GM23338 (cell line): Measurements from ENCODE around the gene MTCL3.
A peak's percentile ranks its signal among the peaks of the same experiment; 100 is the strongest.

Source experiments
- ATAC-seq: fragments of 200-7000 bp; cut with Tn5 transposase; 3 replicates; pipeline ENCODE4 v1.9.1; 2020
- DNase-seq: peaks from one replicate; pipeline ENCODE4 v3.0.0-alpha.2; 2015; ENCODE audit warnings: low spot score
- H2AFZ ChIP-seq: fragments of 200-600 bp; sonication (generic); 2 replicates; pipeline ENCODE4 v1.8.0; 2016; ENCODE audit warnings: antibody characterized with exemption, mild to moderate bottlenecking, moderate library complexity
- H3F3A ChIP-seq: fragments of 200-600 bp; sonication (generic); replicated peaks from 2 replicates; pipeline ENCODE4 v1.8.0; 2017; ENCODE audit warnings: antibody characterized with exemption, mixed run types, low read depth
- H3K27ac ChIP-seq: fragments of 200-600 bp; sonication (generic); 2 replicates; pipeline ENCODE4 v1.6.1; 2016; ENCODE audit warnings: low read depth
- H3K27me3 ChIP-seq: fragments of 200-600 bp; sonication (generic); 2 replicates; pipeline ENCODE4 v1.8.0; 2016; ENCODE audit warnings: mild to moderate bottlenecking, mixed run types, moderate library complexity; ENCODE audit not compliant: insufficient read depth
- H3K36me3 ChIP-seq: fragments of 200-600 bp; sonication (generic); 2 replicates; pipeline ENCODE4 v1.8.0; 2016; ENCODE audit warnings: mild to moderate bottlenecking; ENCODE audit not compliant: insufficient read depth
- H3K4me1 ChIP-seq: fragments of 200-600 bp; sonication (generic); 2 replicates; pipeline ENCODE4 v1.8.0; 2016; ENCODE audit warnings: mild to moderate bottlenecking, moderate library complexity; ENCODE audit not compliant: insufficient read depth
- H3K4me2 ChIP-seq: fragments of 200-600 bp; sonication (generic); 2 replicates; pipeline ENCODE4 v1.7.1; 2017; ENCODE audit warnings: mixed run types
- H3K4me3 ChIP-seq: fragments of 200-600 bp; sonication (generic); 2 replicates; pipeline ENCODE4 v1.6.1; 2016; ENCODE audit warnings: mixed run types
- H3K79me2 ChIP-seq: fragments of 200-600 bp; sonication (generic); replicated peaks from 2 replicates; pipeline ENCODE4 v1.8.0; 2017; ENCODE audit warnings: mild to moderate bottlenecking; ENCODE audit not compliant: insufficient read depth
- H3K9me2 ChIP-seq: fragments of 200-600 bp; sonication (generic); 2 replicates; pipeline ENCODE4 v1.8.0; 2017; ENCODE audit not compliant: insufficient read depth
- H4K20me1 ChIP-seq: fragments of 200-600 bp; sonication (generic); replicated peaks from 2 replicates; pipeline ENCODE4 v1.8.0; 2017; ENCODE audit warnings: mild to moderate bottlenecking; ENCODE audit not compliant: insufficient read depth
- H3K27ac Mint-ChIP-seq: 2 replicates; pipeline ENCODE4 v1.8.0; 2020; ENCODE audit warnings: inconsistent platforms, mild to moderate bottlenecking, moderate library complexity, mixed read lengths
- H3K27me3 Mint-ChIP-seq: 3 replicates; pipeline ENCODE4 v1.8.0; 2022; ENCODE audit warnings: low read depth, mild to moderate bottlenecking, moderate library complexity, mixed read lengths, inconsistent platforms; ENCODE audit not compliant: insufficient read depth, poor library complexity
- H3K36me3 Mint-ChIP-seq: 3 replicates; pipeline ENCODE4 v1.8.0; 2021; ENCODE audit warnings: low read depth, mild to moderate bottlenecking, inconsistent platforms, moderate library complexity, mixed read lengths
- H3K4me1 Mint-ChIP-seq: 3 replicates; pipeline ENCODE4 v1.8.0; 2020; ENCODE audit warnings: mild to moderate bottlenecking, inconsistent platforms, mixed read lengths
- H3K4me3 Mint-ChIP-seq: 3 replicates; pipeline ENCODE4 v1.8.0; 2021; ENCODE audit warnings: moderate library complexity, mild to moderate bottlenecking, inconsistent platforms, mixed read lengths
- H3K9me3 Mint-ChIP-seq: 3 replicates; pipeline ENCODE4 v1.8.0; 2020; ENCODE audit warnings: moderate library complexity, mild to moderate bottlenecking, inconsistent platforms, mixed read lengths
- CREB1 ChIP-seq: fragments of 250-450 bp; sonication (Bioruptor Pico); IDR thresholded peaks from 2 replicates; pipeline ENCODE4 v1.5.0; 2020; ENCODE audit warnings: low read depth, mild to moderate bottlenecking, moderate library complexity
- EZH2 ChIP-seq: fragments of 200-600 bp; sonication (generic); IDR thresholded peaks from one replicate; pipeline ENCODE4 v1.8.0; 2017; ENCODE audit warnings: antibody characterized with exemption, mild to moderate bottlenecking, low read depth; ENCODE audit not compliant: unreplicated experiment
- NANOG ChIP-seq: IDR thresholded peaks from 2 replicates; pipeline ENCODE4 v1.6.1; 2016; ENCODE audit warnings: antibody characterized with exemption, borderline replicate concordance
- ZNF462 ChIP-seq: fragments of 250-450 bp; sonication (Bioruptor Pico); IDR thresholded peaks from 2 replicates; pipeline ENCODE4 v1.5.0; 2020; ENCODE audit warnings: mild to moderate bottlenecking, moderate library complexity
- TF ChIP-seq, protein P1 (sequence below), 2 experiments: fragments of 200-600 bp in 1 of 2; sonication (generic) in 1 of 2; conservative IDR thresholded peaks; 2 replicates each; pipeline versions ENCODE4 v1.5.1 to v1.6.1; 2016 to 2017; ENCODE audit warnings: antibody characterized with exemption in 2 of 2, low read depth in 2 of 2, mild to moderate bottlenecking in 2 of 2, moderate library complexity in 1 of 2
- TF ChIP-seq, protein P2 (sequence below): IDR thresholded peaks from one replicate; pipeline ENCODE4 v1.6.1; 2018; ENCODE audit warnings: antibody characterized with exemption; ENCODE audit not compliant: unreplicated experiment

The MTCL3 gene

GRCh38 chr6:127520066-127520465 is 931 bp upstream of the MTCL3 start:
- Mint-ChIP-seq H3K36me3 (no peaks in the 10 kb centered on the region; the same call in 1 of the 3 replicates), H3K4me3 (peak overlapping the region; percentile 86), H3K27me3 (peaks cover 9% of the 10 kb centered on the region), H3K27ac (no peak overlapping the region), H3K4me1 (peaks cover 23% of the 10 kb centered on the region), H3K9me3 (no peaks in the 10 kb centered on the region)
- Histone ChIP-seq H2AFZ (no peak overlapping the region), H3K79me2 (0 out of 2 replicates have a peak, but pooled peaks cover 8% of the 10 kb centered on the region), H3K9me2 (no peaks in the 10 kb centered on the region), H3K36me3 (no peaks in the 10 kb centered on the region), H3K27me3 (peaks cover 10% of the 10 kb centered on the region), H3K27ac (no peak overlapping the region), H3K4me2 (peak overlapping the region; percentile 96), H4K20me1 (no peaks in the 10 kb centered on the region), H3K4me3 (peak overlapping the region; percentile 89), H3F3A (0 out of 2 replicates have a peak, but pooled peaks cover 3% of the 10 kb centered on the region), H3K4me1 (peaks cover 17% of the 10 kb centered on the region)
- no peak for ATAC-seq
- TF ChIP-seq ZNF462 (no peak), NANOG (no peak), CREB1 (CRISPR knock-in tag) (no peak), EZH2 (no peak)
- TF ChIP-seq, protein P1, sequence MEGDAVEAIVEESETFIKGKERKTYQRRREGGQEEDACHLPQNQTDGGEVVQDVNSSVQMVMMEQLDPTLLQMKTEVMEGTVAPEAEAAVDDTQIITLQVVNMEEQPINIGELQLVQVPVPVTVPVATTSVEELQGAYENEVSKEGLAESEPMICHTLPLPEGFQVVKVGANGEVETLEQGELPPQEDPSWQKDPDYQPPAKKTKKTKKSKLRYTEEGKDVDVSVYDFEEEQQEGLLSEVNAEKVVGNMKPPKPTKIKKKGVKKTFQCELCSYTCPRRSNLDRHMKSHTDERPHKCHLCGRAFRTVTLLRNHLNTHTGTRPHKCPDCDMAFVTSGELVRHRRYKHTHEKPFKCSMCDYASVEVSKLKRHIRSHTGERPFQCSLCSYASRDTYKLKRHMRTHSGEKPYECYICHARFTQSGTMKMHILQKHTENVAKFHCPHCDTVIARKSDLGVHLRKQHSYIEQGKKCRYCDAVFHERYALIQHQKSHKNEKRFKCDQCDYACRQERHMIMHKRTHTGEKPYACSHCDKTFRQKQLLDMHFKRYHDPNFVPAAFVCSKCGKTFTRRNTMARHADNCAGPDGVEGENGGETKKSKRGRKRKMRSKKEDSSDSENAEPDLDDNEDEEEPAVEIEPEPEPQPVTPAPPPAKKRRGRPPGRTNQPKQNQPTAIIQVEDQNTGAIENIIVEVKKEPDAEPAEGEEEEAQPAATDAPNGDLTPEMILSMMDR (conservative IDR thresholded peaks at IDR 0.05; ENCODE audit: low read depth in 2 of 2) = no peak
- TF ChIP-seq, protein P2, sequence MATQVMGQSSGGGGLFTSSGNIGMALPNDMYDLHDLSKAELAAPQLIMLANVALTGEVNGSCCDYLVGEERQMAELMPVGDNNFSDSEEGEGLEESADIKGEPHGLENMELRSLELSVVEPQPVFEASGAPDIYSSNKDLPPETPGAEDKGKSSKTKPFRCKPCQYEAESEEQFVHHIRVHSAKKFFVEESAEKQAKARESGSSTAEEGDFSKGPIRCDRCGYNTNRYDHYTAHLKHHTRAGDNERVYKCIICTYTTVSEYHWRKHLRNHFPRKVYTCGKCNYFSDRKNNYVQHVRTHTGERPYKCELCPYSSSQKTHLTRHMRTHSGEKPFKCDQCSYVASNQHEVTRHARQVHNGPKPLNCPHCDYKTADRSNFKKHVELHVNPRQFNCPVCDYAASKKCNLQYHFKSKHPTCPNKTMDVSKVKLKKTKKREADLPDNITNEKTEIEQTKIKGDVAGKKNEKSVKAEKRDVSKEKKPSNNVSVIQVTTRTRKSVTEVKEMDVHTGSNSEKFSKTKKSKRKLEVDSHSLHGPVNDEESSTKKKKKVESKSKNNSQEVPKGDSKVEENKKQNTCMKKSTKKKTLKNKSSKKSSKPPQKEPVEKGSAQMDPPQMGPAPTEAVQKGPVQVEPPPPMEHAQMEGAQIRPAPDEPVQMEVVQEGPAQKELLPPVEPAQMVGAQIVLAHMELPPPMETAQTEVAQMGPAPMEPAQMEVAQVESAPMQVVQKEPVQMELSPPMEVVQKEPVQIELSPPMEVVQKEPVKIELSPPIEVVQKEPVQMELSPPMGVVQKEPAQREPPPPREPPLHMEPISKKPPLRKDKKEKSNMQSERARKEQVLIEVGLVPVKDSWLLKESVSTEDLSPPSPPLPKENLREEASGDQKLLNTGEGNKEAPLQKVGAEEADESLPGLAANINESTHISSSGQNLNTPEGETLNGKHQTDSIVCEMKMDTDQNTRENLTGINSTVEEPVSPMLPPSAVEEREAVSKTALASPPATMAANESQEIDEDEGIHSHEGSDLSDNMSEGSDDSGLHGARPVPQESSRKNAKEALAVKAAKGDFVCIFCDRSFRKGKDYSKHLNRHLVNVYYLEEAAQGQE = peak; percentile 92
- peak; percentile 53 for DNase-seq
